HEK293 (cell line): Measurements from ENCODE around the gene ITPKB.

ENCODE experiments used
- CTCF ChIA-PET: fragments of 350-600 bp; formaldehyde crosslinking; extraction: SDS; loops from one replicate; lab custom pipeline; 2021; ENCODE audit warnings: antibody characterized with exemption; lab: Yijun Ruan, JAX
- POLR2A ChIA-PET: fragments of 300-600 bp; formaldehyde crosslinking; extraction: SDS; loops from one replicate; lab custom pipeline; 2020; ENCODE audit warnings: antibody characterized with exemption, inconsistent platforms; lab: Yijun Ruan, JAX
- H3K27ac ChIP-seq: fragments of 200-500 bp; sonication (Bioruptor generic); 2 replicates; pipeline ENCODE4 v1.5.1; 2014; ENCODE audit warnings: low read depth, low read length, control low read depth, inconsistent platforms; ENCODE audit errors: extremely low read depth
- H3K36me3 ChIP-seq, 2 experiments: fragments of 200-500 bp in 1 of 2; sonication (Bioruptor generic) in 1 of 2; 1 replicate in 1 of 2; 2 replicates in 1 of 2; pipeline ENCODE4 v1.5.1; 2014 to 2017; ENCODE audit warnings: inconsistent platforms in 2 of 2, low read length in 2 of 2; ENCODE audit not compliant: control insufficient read depth in 2 of 2, insufficient read depth in 1 of 2
- H3K4me1 ChIP-seq: fragments of 200-500 bp; sonication (Bioruptor generic); 2 replicates; pipeline ENCODE4 v1.5.1; 2014; ENCODE audit warnings: mild to moderate bottlenecking, low read length, inconsistent platforms; ENCODE audit not compliant: control insufficient read depth, insufficient read depth
- H3K4me3 ChIP-seq: 2 replicates; pipeline ENCODE4 v1.5.1; 2011; ENCODE audit warnings: low read depth, mild to moderate bottlenecking, control low read depth, low read length, moderate library complexity
- H3K9me3 ChIP-seq: fragments of 200-500 bp; sonication (Bioruptor generic); 2 replicates; pipeline ENCODE4 v1.5.1; 2014; ENCODE audit warnings: low read depth, low read length, inconsistent platforms; ENCODE audit not compliant: control insufficient read depth, insufficient read depth
- EGR2 ChIP-seq: fragments of 450-650 bp; formaldehyde crosslinking; IDR thresholded peaks from 2 replicates; pipeline ENCODE4 v1.5.1; 2016; ENCODE audit warnings: low read depth, missing biosample characterization, missing genetic modification characterization
- KLF9 ChIP-seq: fragments of 450-650 bp; formaldehyde crosslinking; IDR thresholded peaks from 2 replicates; pipeline ENCODE4 v1.5.1; 2016; ENCODE audit warnings: missing biosample characterization, missing genetic modification characterization, low read depth
- MZF1 ChIP-seq: fragments of 450-650 bp; formaldehyde crosslinking; IDR thresholded peaks from 2 replicates; pipeline ENCODE4 v1.5.1; 2017; ENCODE audit warnings: missing biosample characterization, missing genetic modification characterization, borderline replicate concordance
- RBAK ChIP-seq: fragments of 450-650 bp; formaldehyde crosslinking; IDR thresholded peaks from 2 replicates; pipeline ENCODE4 v1.5.1; 2016; ENCODE audit warnings: missing biosample characterization, missing genetic modification characterization
- REPIN1 ChIP-seq: fragments of 450-650 bp; formaldehyde crosslinking; IDR thresholded peaks from 2 replicates; pipeline ENCODE4 v1.5.1; 2017; ENCODE audit warnings: missing biosample characterization, missing genetic modification characterization, low read depth
- SCRT1 ChIP-seq: fragments of 450-650 bp; formaldehyde crosslinking; IDR thresholded peaks from 2 replicates; pipeline ENCODE4 v1.5.1; 2016; ENCODE audit warnings: missing biosample characterization, missing genetic modification characterization, borderline replicate concordance
- SP3 ChIP-seq: fragments of 450-650 bp; formaldehyde crosslinking; IDR thresholded peaks from 2 replicates; pipeline ENCODE4 v1.5.1; 2016; ENCODE audit warnings: missing biosample characterization, missing genetic modification characterization
- TRIM28 ChIP-seq: IDR thresholded peaks from 2 replicates; pipeline ENCODE4 v1.6.1; 2011; ENCODE audit warnings: low read length, control low read depth, borderline replicate concordance
- WT1 ChIP-seq: fragments of 450-650 bp; formaldehyde crosslinking; IDR thresholded peaks from 2 replicates; pipeline ENCODE4 v1.5.1; 2016; ENCODE audit warnings: missing biosample characterization, missing genetic modification characterization
- ZBTB11 ChIP-seq: fragments of 450-650 bp; formaldehyde crosslinking; conservative IDR thresholded peaks from 2 replicates; pipeline ENCODE4 v1.5.1; 2016; ENCODE audit warnings: low read depth, missing biosample characterization, missing genetic modification characterization
- ZNF16 ChIP-seq: fragments of 450-650 bp; formaldehyde crosslinking; IDR thresholded peaks from 2 replicates; pipeline ENCODE4 v1.5.1; 2016; ENCODE audit warnings: low read depth, missing biosample characterization, missing genetic modification characterization
- ZNF211 ChIP-seq: fragments of 450-650 bp; formaldehyde crosslinking; IDR thresholded peaks from 2 replicates; pipeline ENCODE4 v1.5.1; 2016; ENCODE audit warnings: low read depth, missing biosample characterization, missing genetic modification characterization
- ZNF248 ChIP-seq: fragments of 450-650 bp; formaldehyde crosslinking; IDR thresholded peaks from 2 replicates; pipeline ENCODE4 v1.5.1; 2017; ENCODE audit warnings: missing biosample characterization, missing genetic modification characterization
- ZNF280C ChIP-seq: fragments of 450-650 bp; formaldehyde crosslinking; IDR thresholded peaks from 2 replicates; pipeline ENCODE4 v1.5.1; 2016; ENCODE audit warnings: missing biosample characterization, missing genetic modification characterization
- ZNF302 ChIP-seq: fragments of 450-650 bp; formaldehyde crosslinking; IDR thresholded peaks from 2 replicates; pipeline ENCODE4 v1.5.1; 2016; ENCODE audit warnings: missing biosample characterization, missing genetic modification characterization, low read depth
- ZNF335 ChIP-seq: fragments of 450-650 bp; formaldehyde crosslinking; conservative IDR thresholded peaks from 2 replicates; pipeline ENCODE4 v1.5.1; 2016; ENCODE audit warnings: missing biosample characterization, missing genetic modification characterization
- ZNF433 ChIP-seq: fragments of 450-650 bp; formaldehyde crosslinking; IDR thresholded peaks from 2 replicates; pipeline ENCODE4 v1.5.1; 2016; ENCODE audit warnings: missing biosample characterization, missing genetic modification characterization, low read depth
- ZNF530 ChIP-seq: fragments of 450-650 bp; formaldehyde crosslinking; IDR thresholded peaks from 2 replicates; pipeline ENCODE4 v1.5.1; 2016; ENCODE audit warnings: low read depth, missing biosample characterization, missing genetic modification characterization
- ZNF548 ChIP-seq: fragments of 450-650 bp; formaldehyde crosslinking; IDR thresholded peaks from 2 replicates; pipeline ENCODE4 v1.5.1; 2016; ENCODE audit warnings: missing biosample characterization, missing genetic modification characterization
- ZNF555 ChIP-seq: fragments of 450-650 bp; formaldehyde crosslinking; conservative IDR thresholded peaks from 2 replicates; pipeline ENCODE4 v1.5.1; 2017; ENCODE audit warnings: missing biosample characterization, mild to moderate bottlenecking, missing genetic modification characterization, inconsistent platforms
- ZNF560 ChIP-seq: fragments of 450-650 bp; formaldehyde crosslinking; IDR thresholded peaks from 2 replicates; pipeline ENCODE4 v1.5.1; 2017; ENCODE audit warnings: missing biosample characterization, missing genetic modification characterization, borderline replicate concordance
- ZNF624 ChIP-seq: fragments of 450-650 bp; formaldehyde crosslinking; IDR thresholded peaks from 2 replicates; pipeline ENCODE4 v1.5.1; 2017; ENCODE audit warnings: missing biosample characterization, missing genetic modification characterization
- ZNF792 ChIP-seq: fragments of 450-650 bp; formaldehyde crosslinking; IDR thresholded peaks from 2 replicates; pipeline ENCODE4 v1.5.1; 2016; ENCODE audit warnings: missing biosample characterization, missing genetic modification characterization
- ZNF830 ChIP-seq: fragments of 450-650 bp; IDR thresholded peaks from 2 replicates; pipeline ENCODE4 v1.5.0; 2018; ENCODE audit warnings: missing biosample characterization, missing genetic modification characterization, low read depth, mild to moderate bottlenecking, moderate library complexity

ITPKB gene

GRCh38 chr1:226649244-226649643 is 89.8 kb downstream of the ITPKB start (continued):
- 0 out of 2 replicates have a peak, but pooled peaks have one; percentile 35 for TF ChIP-seq ZNF280C (tag by site-specific recombination)
- TF ChIP-seq, all 188 proteins: peak for 11

GRCh38 chr1:226648421-226648820 is 90.7 kb downstream of the ITPKB start:
- H3K36me3 ChIP-seq = peaks cover 0 to 24% of the 10 kb centered on the region in 2 experiments; a peak in 1 of 3 replicates
- TF ChIP-seq ZNF792 (tag by site-specific recombination) = no peak
- no peak for TF ChIP-seq RBAK (tag by site-specific recombination)
- TF ChIP-seq ZNF16 = no peak
- TF ChIP-seq TRIM28 = no peak
- no peak for TF ChIP-seq ZNF433 (tag by site-specific recombination)
- no peak for TF ChIP-seq REPIN1 (tag by site-specific recombination)
- no peak for TF ChIP-seq ZNF302 (tag by site-specific recombination)
- no peak for TF ChIP-seq SCRT1
- TF ChIP-seq EGR2 (tag by site-specific recombination) = no peak
- TF ChIP-seq ZNF211 (tag by site-specific recombination) = no peak
- TF ChIP-seq WT1 (tag by site-specific recombination) = no peak
- no peak for TF ChIP-seq ZNF248 (tag by site-specific recombination)
- TF ChIP-seq SP3 (tag by site-specific recombination) = no peak
- no peak overlapping the region for H3K27ac ChIP-seq
- ChIA-PET CTCF (interaction anchor here (0.6 to 3.4 kb wide), 5 partner anchors 8 to 179 kb away, joined by 3 to 17 read pairs (median 4); no protein-coding TSS in a partner anchor), POLR2A (no interaction called here)
- H3K4me3 ChIP-seq = no peak overlapping the region
- H3K4me1 ChIP-seq = no peaks in the 10 kb centered on the region
- H3K9me3 ChIP-seq = no peaks in the 10 kb centered on the region

GRCh38 chr1:226647719-226648118 is 91.4 kb downstream of the ITPKB start:
- TF ChIP-seq ZNF624 (tag by site-specific recombination) (no peak), ZNF555 (no peak), ZNF530 (tag by site-specific recombination) (no peak), ZNF792 (tag by site-specific recombination) (no peak), ZBTB11 (tag by site-specific recombination) (no peak), KLF9 (tag by site-specific recombination) (no peak), MZF1 (tag by site-specific recombination) (no peak), ZNF560 (tag by site-specific recombination) (no peak), ZNF548 (tag by site-specific recombination) (no peak), ZNF830 (tag by site-specific recombination) (no peak), ZNF335 (tag by site-specific recombination) (no peak), SP3 (tag by site-specific recombination) (no peak)
- H3K27ac ChIP-seq = no peak overlapping the region
- ChIA-PET POLR2A (no interaction called here), CTCF (interaction anchor here (0.5 to 3.4 kb wide), 6 partner anchors 9 to 890 kb away, joined by 3 to 17 read pairs (median 4); no protein-coding TSS in a partner anchor)
- H3K9me3 ChIP-seq = no peaks in the 10 kb centered on the region
- 0 out of 2 replicates have a peak, but pooled peaks cover 3% of the 10 kb centered on the region for H3K4me1 ChIP-seq
- H3K4me3 ChIP-seq = no peak overlapping the region
- H3K36me3 ChIP-seq = peaks cover 0 to 24% of the 10 kb centered on the region in 2 experiments; a peak in 1 of 3 replicates
